Common myeloid progenitor, CD34-positive (primary cell): Measurements from ENCODE around the gene FRMD4A.

ENCODE experiments used
- CTCF ChIA-PET: fragments of 350-600 bp; sonication (Branson Sonifier 250); formaldehyde crosslinking; loops from one replicate; lab custom pipeline; 2021; ENCODE audit warnings: antibody characterized with exemption; lab: Charles Lee
- POLR2A ChIA-PET: fragments of 350-600 bp; sonication (Branson Sonifier 250); formaldehyde crosslinking; loops from one replicate; lab custom pipeline; 2021; ENCODE audit warnings: antibody characterized with exemption; lab: Charles Lee
- DNase-seq, 3 donors: peaks; one replicate each; pipeline versions ENCODE4 v3.0.0 to v3.0.0-alpha.2; 2013
- H3K27ac ChIP-seq, 2 experiments: 1 replicate in 1 of 2; 2 replicates in 1 of 2; pipeline ENCODE4 v1.7.0; 2013; ENCODE audit warnings: inconsistent platforms in 2 of 2, low read length in 2 of 2, mild to moderate bottlenecking in 2 of 2, low read depth in 1 of 2, moderate library complexity in 1 of 2; ENCODE audit not compliant: severe bottlenecking in 2 of 2, insufficient read depth in 1 of 2, poor library complexity in 1 of 2
- H3K27me3 ChIP-seq, 5 experiments: replicated peaks in 2 of 5; 1 replicate in 3 of 5; 2 replicates in 2 of 5; pipeline versions ENCODE4 v1.6.1 to v1.7.0; 2013; ENCODE audit warnings: low read length in 4 of 5, mild to moderate bottlenecking in 2 of 5, moderate library complexity in 2 of 5, inconsistent platforms in 1 of 5; ENCODE audit not compliant: insufficient read depth in 5 of 5, control insufficient read depth in 4 of 5
- H3K36me3 ChIP-seq, 4 experiments: 1 replicate in 2 of 4; 2 replicates in 2 of 4; pipeline versions ENCODE4 v1.6.1 to v1.7.0; 2013; ENCODE audit warnings: low read length in 3 of 4, control low read depth in 1 of 4, mild to moderate bottlenecking in 1 of 4; ENCODE audit not compliant: control insufficient read depth in 4 of 4, insufficient read depth in 4 of 4
- H3K4me1 ChIP-seq, 4 experiments: 1 replicate in 3 of 4; 2 replicates in 1 of 4; pipeline versions ENCODE4 v1.6.1 to v1.7.1; 2013; ENCODE audit warnings: low read length in 3 of 4, mild to moderate bottlenecking in 3 of 4, control low read depth in 1 of 4, inconsistent platforms in 1 of 4, moderate library complexity in 1 of 4; ENCODE audit not compliant: control insufficient read depth in 4 of 4, insufficient read depth in 4 of 4; ENCODE audit errors: control extremely low read depth in 1 of 4
- H3K4me3 ChIP-seq, 7 experiments: 1 replicate in 4 of 7; 2 replicates in 3 of 7; pipeline versions ENCODE4 v1.5.1 to v1.7.0; 2013; ENCODE audit warnings: mild to moderate bottlenecking in 7 of 7, low read length in 6 of 7, moderate library complexity in 6 of 7, inconsistent platforms in 2 of 7, low read depth in 2 of 7, control low read depth in 1 of 7; ENCODE audit not compliant: insufficient read depth in 4 of 7, control insufficient read depth in 1 of 7; ENCODE audit errors: extremely low read depth in 1 of 7
- H3K9me3 ChIP-seq, 5 experiments: 1 replicate in 4 of 5; 2 replicates in 1 of 5; pipeline versions ENCODE4 v1.6.1 to v1.7.1; 2013; ENCODE audit warnings: low read length in 4 of 5, mild to moderate bottlenecking in 2 of 5, inconsistent platforms in 1 of 5, low read depth in 1 of 5, moderate library complexity in 1 of 5; ENCODE audit not compliant: control insufficient read depth in 4 of 5, insufficient read depth in 2 of 5; ENCODE audit errors: control extremely low read depth in 1 of 5
- WGBS: methylation state at CpG from one replicate; pipeline ENCODE4 v1.1.5; 2013; ENCODE audit not compliant: insufficient coverage; 5-methylcytosine and 5-hydroxymethylcytosine counted together

Gene FRMD4A

DNA sequence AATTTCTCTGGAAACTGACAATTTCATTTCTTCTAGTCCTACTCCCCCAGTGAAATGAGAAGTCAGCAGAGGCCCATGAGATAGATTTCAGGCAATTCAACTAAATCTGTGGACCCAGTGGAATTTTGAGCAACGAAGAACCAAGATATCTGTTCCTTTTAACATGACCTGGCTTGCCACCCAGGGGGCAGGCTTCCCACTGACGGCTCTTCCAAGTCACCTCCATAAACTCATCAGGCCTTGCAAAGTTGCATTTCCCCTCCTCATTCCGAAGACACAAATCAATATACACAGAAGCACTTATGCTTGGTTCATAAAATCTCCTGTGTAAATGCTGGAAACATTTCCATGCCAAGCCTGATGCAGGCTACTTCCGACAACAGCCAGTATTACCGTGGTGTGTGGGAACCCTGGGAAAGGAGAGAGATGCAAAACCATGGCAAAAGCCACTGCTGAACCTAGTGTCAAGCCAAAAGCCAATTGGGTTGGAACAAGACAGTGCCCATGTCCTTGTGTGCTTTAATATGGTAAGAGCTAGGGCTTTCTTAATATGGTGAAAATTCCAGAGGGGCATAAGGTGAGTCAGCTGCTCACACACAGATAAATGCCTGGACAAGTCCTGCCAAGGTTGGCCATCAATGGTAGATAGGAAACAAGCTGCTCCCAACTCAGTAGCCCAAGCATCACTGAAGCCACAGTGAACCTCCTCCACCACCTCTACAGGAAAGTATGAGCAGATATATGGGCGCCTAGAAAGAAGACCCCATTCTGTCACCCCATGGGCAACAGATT lies 1.6 kb downstream of the FRMD4A start:
- Histone ChIP-seq H3K4me3 (no peak overlapping the region), H3K9me3 (no peaks in the 10 kb centered on the region), H3K36me3 (no peaks in the 10 kb centered on the region), H3K27me3 (peaks cover 0 to 29% (median 13%) of the 10 kb centered on the region in 5 experiments), H3K4me1 (peaks cover 0 to 3% (median 0%) of the 10 kb centered on the region in 4 experiments), H3K27ac (no peak overlapping the region)
- ChIA-PET CTCF (no interaction called here), POLR2A (no interaction called here)
- DNase-seq = no peak
- 98% methylated on average over 5 of the region's 6 CpGs for WGBS

DNA sequence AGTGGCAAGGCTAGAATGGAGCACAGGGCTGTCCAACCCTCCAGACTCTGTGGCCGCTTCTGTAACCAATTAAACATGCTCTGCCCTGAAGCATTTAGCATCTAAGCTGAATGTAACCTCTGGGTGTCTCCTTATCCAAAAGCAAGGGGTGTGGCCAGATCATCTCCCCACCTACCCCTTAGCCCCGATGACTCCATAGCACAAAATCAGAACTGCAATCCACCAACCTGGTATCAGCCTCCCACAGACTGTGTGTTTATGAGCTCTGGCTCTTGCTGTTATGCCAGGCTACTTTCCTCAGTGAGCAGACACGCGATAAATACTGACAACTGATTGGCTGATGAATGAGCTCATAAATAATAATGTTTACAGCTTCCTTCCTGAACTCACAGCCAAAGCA lies 3.2 kb downstream of the FRMD4A start:
- Histone ChIP-seq H3K4me1 (peaks cover 0 to 3% (median 0%) of the 10 kb centered on the region in 4 experiments), H3K27me3 (peaks cover 0 to 27% (median 6%) of the 10 kb centered on the region in 5 experiments), H3K4me3 (no peak overlapping the region), H3K36me3 (no peaks in the 10 kb centered on the region), H3K9me3 (no peaks in the 10 kb centered on the region), H3K27ac (no peak overlapping the region)
- 17% methylated on average over 3 of the region's 4 CpGs for WGBS
- peak; percentile 5 to 19 (median 10) for DNase-seq
- CTCF ChIA-PET = interaction anchor here (2.2 kb wide), 1 partner anchor 20 kb away, joined by 4 read pairs; no protein-coding TSS in a partner anchor
- POLR2A ChIA-PET = no interaction called here

DNA sequence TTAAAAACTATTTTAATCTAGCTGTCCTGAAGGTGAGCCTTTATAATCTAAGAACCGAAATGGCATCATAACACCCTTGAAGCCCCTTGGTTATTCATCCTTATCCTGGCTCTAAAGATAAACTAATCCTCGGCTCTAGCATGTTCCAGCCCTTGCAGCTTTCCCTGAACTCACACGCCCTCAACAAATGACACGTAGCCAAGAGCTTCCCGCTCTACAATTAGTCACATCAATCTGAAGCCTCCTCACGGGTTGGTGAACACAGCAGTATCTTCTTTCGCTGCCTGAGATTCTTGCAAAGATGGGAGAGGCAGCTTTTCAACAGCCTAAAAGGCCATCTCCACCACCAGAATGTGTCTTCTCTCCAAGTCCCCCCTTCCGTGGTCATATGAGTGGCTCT lies 4.1 kb downstream of the FRMD4A start:
- H3K4me3 ChIP-seq = no peak overlapping the region
- H3K9me3 ChIP-seq = no peaks in the 10 kb centered on the region
- WGBS = 98% methylated on average over 8 of the region's 8 CpGs
- POLR2A ChIA-PET = no interaction called here
- peaks cover 0 to 27% (median 6%) of the 10 kb centered on the region in 5 experiments for H3K27me3 ChIP-seq
- DNase-seq = no peak
- H3K27ac ChIP-seq = no peak overlapping the region
- CTCF ChIA-PET = interaction anchor here (1.3 to 2.2 kb wide), 2 partner anchors 19 to 130 kb away, joined by 4 to 7 read pairs; no protein-coding TSS in a partner anchor
- peaks cover 0 to 3% (median 0%) of the 10 kb centered on the region in 4 experiments for H3K4me1 ChIP-seq
- no peaks in the 10 kb centered on the region for H3K36me3 ChIP-seq

DNA sequence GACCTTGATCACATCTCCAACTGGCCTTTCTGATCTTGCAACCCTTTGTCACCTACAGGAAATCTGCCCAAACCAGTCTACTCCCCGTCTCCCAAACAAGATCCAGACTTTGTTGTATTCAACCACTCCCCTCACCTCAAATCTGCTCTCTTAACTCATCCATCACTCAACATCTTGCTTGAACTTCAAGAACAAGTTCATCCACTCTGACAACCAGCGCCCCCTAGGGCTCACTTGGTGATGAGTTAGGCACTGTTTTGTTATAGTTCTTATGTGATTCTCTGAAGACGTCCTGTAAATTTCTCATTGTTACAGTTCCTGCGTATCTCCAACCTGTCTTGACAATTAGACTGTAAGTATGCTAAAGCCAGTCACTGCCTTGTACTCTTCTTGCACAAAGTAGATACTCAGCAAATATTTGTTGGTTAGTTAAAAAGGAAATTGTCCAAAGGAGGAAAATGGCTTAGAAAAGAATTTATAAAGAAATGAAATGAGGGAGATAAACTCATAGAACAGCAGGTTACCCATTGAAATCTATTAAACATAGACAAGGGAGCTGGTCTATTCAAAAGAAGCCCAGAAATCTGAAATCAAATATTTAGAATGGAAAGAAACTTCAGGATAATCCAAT lies 5.3 kb downstream of the FRMD4A start:
- 63% methylated on average over 4 of the region's 4 CpGs for WGBS
- Histone ChIP-seq H3K27me3 (peaks cover 0 to 21% (median 2%) of the 10 kb centered on the region in 5 experiments), H3K4me3 (no peak overlapping the region), H3K36me3 (no peaks in the 10 kb centered on the region), H3K4me1 (peaks cover 0 to 3% (median 0%) of the 10 kb centered on the region in 4 experiments), H3K9me3 (no peaks in the 10 kb centered on the region), H3K27ac (no peak overlapping the region)
- DNase-seq = peak; percentile 34 to 49 (median 47)
- POLR2A ChIA-PET = no interaction called here
- CTCF ChIA-PET = interaction anchor here (1.3 kb wide), 1 partner anchor 129 kb away, joined by 7 read pairs; no protein-coding TSS in a partner anchor

DNA sequence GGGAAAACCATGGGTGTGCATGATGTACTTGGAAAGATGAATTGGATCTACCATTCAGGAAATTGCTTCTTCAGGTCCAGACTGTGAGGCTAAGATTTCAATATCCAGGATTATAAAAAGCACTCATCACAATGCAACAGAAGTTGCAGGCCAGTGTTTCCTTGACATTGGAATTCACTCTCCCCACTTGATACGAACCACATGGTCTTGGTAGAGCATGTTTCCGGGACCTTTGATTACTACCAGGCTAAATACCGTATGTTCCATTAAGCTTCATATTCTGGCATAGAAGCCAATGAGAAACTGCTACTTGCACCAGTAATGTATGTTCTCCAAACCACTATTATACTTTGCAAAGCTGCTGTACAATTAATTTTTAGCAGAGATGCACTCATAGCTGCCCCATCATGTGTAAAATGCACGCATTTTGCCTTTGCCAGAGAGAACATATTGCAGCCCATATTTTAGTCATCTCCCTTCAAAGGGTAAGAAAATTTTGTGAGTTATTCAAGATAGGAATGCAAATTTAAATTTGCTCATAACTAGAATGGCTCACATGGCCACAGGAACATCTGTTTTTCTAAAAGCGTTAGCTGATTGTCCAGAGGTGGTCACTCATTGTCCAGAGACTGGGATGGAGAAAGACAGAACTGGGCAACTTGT lies 8.1 kb downstream of the FRMD4A start:
- CTCF ChIA-PET = interaction anchor here (2.0 kb wide), 1 partner anchor 8 kb away, joined by 5 read pairs; no protein-coding TSS in a partner anchor

GRCh38 chr10:14318007-14318406 lies 12.7 kb downstream of the FRMD4A start:
- WGBS = 80% methylated on average over 1 of the region's 1 CpG
- ChIA-PET CTCF (no interaction called here), POLR2A (no interaction called here)
- no peak overlapping the region for H3K4me3 ChIP-seq
- no peaks in the 10 kb centered on the region for H3K9me3 ChIP-seq
- peaks cover 0 to 11% (median 0%) of the 10 kb centered on the region in 5 experiments for H3K27me3 ChIP-seq
- no peak for DNase-seq
- no peaks in the 10 kb centered on the region for H3K4me1 ChIP-seq
- no peaks in the 10 kb centered on the region for H3K36me3 ChIP-seq
- H3K27ac ChIP-seq = no peak overlapping the region

More for the DNA sequence above, 8.1 kb downstream of the FRMD4A start:
- Histone ChIP-seq H3K4me3 (no peak overlapping the region), H3K27ac (no peak overlapping the region), H3K27me3 (peaks cover 0 to 10% (median 2%) of the 10 kb centered on the region in 5 experiments), H3K4me1 (peaks cover 0 to 3% (median 0%) of the 10 kb centered on the region in 4 experiments), H3K36me3 (no peaks in the 10 kb centered on the region), H3K9me3 (no peaks in the 10 kb centered on the region)
- POLR2A ChIA-PET = no interaction called here
- DNase-seq = no peak
- 69% methylated on average over 4 of the region's 5 CpGs for WGBS
